HepG2 (cell line): ENCODE data around the gene PLSCR4.

Source experiments
- ARID4A ChIP-seq: sonication (generic); formaldehyde crosslinking; IDR thresholded peaks from 2 replicates; pipeline ENCODE4 v1.5.0; 2020; ENCODE audit warnings: mild to moderate bottlenecking, missing genetic modification reagents, borderline replicate concordance
- CERS6 ChIP-seq: sonication (generic); formaldehyde crosslinking; IDR thresholded peaks from 2 replicates; pipeline ENCODE4 v1.5.0; 2020; ENCODE audit warnings: missing genetic modification reagents
- CSRNP1 ChIP-seq: sonication (generic); formaldehyde crosslinking; IDR thresholded peaks from 2 replicates; pipeline ENCODE4 v1.8.1; 2023; ENCODE audit warnings: mild to moderate bottlenecking, missing genetic modification reagents
- DDIT3 ChIP-seq: sonication (generic); formaldehyde crosslinking; IDR thresholded peaks from 2 replicates; pipeline ENCODE4 v1.4.0; 2020; ENCODE audit warnings: mild to moderate bottlenecking, missing genetic modification reagents
- ELF3 ChIP-seq: IDR thresholded peaks from 2 replicates; pipeline ENCODE4 v1.6.1; 2016; ENCODE audit warnings: missing genetic modification reagents, missing compliant biosample characterization
- HNRNPLL ChIP-seq: fragments of 200-400 bp; formaldehyde crosslinking; IDR thresholded peaks from 2 replicates; pipeline ENCODE4 v1.6.1; 2017; ENCODE audit warnings: mild to moderate bottlenecking, low read depth, low read length; ENCODE audit not compliant: poor library complexity, severe bottlenecking
- KDM1A ChIP-seq: IDR thresholded peaks from 2 replicates; pipeline ENCODE4 v1.6.1; 2016; ENCODE audit warnings: missing compliant biosample characterization
- MAFK ChIP-seq, 2 experiments: IDR thresholded peaks in 1 of 2; conservative IDR thresholded peaks in 1 of 2; 2 replicates each; pipeline ENCODE4 v1.6.1; 2011; ENCODE audit warnings: improper control_type of control experiment in 2 of 2, low read length in 2 of 2
- PATZ1 ChIP-seq: sonication (generic); formaldehyde crosslinking; IDR thresholded peaks from 2 replicates; pipeline ENCODE4 v1.4.0; 2020; ENCODE audit warnings: missing genetic modification reagents
- POLR2A ChIP-seq, 2 experiments: IDR thresholded peaks; 2 replicates each; pipeline ENCODE4 v1.6.1; 2011; ENCODE audit warnings: low read depth in 2 of 2, low read length in 2 of 2, mild to moderate bottlenecking in 1 of 2, moderate library complexity in 1 of 2; ENCODE audit not compliant: insufficient read depth in 1 of 2
- SUZ12 ChIP-seq: fragments of 150-350 bp; IDR thresholded peaks from 2 replicates; pipeline ENCODE4 v1.6.1; 2014; ENCODE audit warnings: low read depth, low read length
- ZBTB21 ChIP-seq: sonication (generic); formaldehyde crosslinking; IDR thresholded peaks from 2 replicates; pipeline ENCODE4 v1.4.0; 2020; ENCODE audit warnings: missing genetic modification reagents
- ZNF335 ChIP-seq: sonication (generic); formaldehyde crosslinking; IDR thresholded peaks from 2 replicates; pipeline ENCODE4 v1.4.0; 2020; ENCODE audit warnings: missing genetic modification reagents

DNA sequence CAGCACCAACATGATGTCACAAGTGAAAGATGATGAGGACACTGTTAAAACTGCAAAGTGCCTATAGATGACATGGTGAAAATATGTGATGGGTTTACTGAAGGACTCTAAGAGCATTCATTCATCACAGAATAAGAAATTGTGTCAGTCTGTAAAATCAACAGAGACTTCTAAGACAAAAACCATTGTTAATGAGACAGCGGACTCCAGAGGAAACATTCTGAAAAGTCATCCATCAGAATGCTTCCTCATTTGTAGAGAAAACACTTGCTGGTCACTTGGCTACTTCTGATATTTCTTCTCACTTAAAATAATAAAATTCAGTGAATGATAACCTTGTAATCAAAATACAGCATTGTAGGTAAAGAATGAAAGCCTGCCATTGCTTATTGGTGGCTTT lies 7.3 kb downstream of the PLSCR4 start:
- no peak for TF ChIP-seq ZBTB21 (CRISPR knock-in tag)
- TF ChIP-seq ARID4A (CRISPR knock-in tag), result no peak
- TF ChIP-seq SUZ12, result no peak
- TF ChIP-seq DDIT3, result no peak
- TF ChIP-seq ELF3, result no peak
- TF ChIP-seq POLR2A (IDR thresholded peaks at IDR 0.05; ENCODE audit: insufficient read depth in 1 of 2, low read depth in 2 of 2, low read length in 2 of 2), result no peak
- TF ChIP-seq KDM1A, result no peak
- no peak for TF ChIP-seq HNRNPLL
- no peak for TF ChIP-seq CSRNP1 (CRISPR knock-in tag)
- no peak for TF ChIP-seq MAFK (conservative IDR thresholded peaks at IDR 0.05 in 1 of 2, IDR thresholded peaks at IDR 0.05 in 1 of 2; ENCODE audit: low read length in 2 of 2)
- no peak for TF ChIP-seq CERS6 (CRISPR knock-in tag)
- TF ChIP-seq ZNF335 (CRISPR knock-in tag), result no peak
- TF ChIP-seq PATZ1 (CRISPR knock-in tag), result no peak
